Activated B cell treated with CpG ODN at 0.5 μM for 24 hours (primary cell): ENCODE measurements around the gene SPRY4. TPM values are rescaled to one million over a fixed set of nuclear protein-coding genes. Genes with fewer than 3 reads are reported as not detected.

Experiments used
- ATAC-seq: fragments of 200-7000 bp; cut with Tn5 transposase; one replicate; pipeline ENCODE4 v1.10.0; 2021; ENCODE audit warnings: low read depth, mild to moderate bottlenecking, moderate library complexity
- CTCF ChIA-PET: fragments of 350-600 bp; sonication (Branson Sonifier 250); formaldehyde crosslinking; loops from one replicate; lab custom pipeline; 2021; ENCODE audit warnings: antibody characterized with exemption; lab: Charles Lee
- POLR2A ChIA-PET: fragments of 350-600 bp; sonication (Branson Sonifier 250); formaldehyde crosslinking; loops from one replicate; lab custom pipeline; 2021; ENCODE audit warnings: antibody characterized with exemption; lab: Charles Lee
- DNase-seq: peaks from one replicate; pipeline ENCODE4 v3.0.0; 2022
- H3K27ac Mint-ChIP-seq: one replicate; pipeline ENCODE4 v1.8.0; 2020; ENCODE audit warnings: mixed read lengths
- H3K27me3 Mint-ChIP-seq: one replicate; pipeline ENCODE4 v1.8.0; 2021; ENCODE audit warnings: mixed read lengths
- H3K36me3 Mint-ChIP-seq: one replicate; pipeline ENCODE4 v1.8.0; 2021; ENCODE audit warnings: low read depth, mixed read lengths
- H3K4me1 Mint-ChIP-seq: one replicate; pipeline ENCODE4 v1.8.0; 2021; ENCODE audit warnings: mixed read lengths
- H3K4me3 Mint-ChIP-seq: one replicate; pipeline ENCODE4 v1.8.0; 2020; ENCODE audit warnings: mild to moderate bottlenecking, mixed read lengths
- H3K9me3 Mint-ChIP-seq: one replicate; pipeline ENCODE4 v1.8.0; 2020; ENCODE audit warnings: mixed read lengths
- intact Hi-C: fragments of 100-400 bp; cut with micrococcal nuclease; formaldehyde crosslinking; loops from one replicate; pipeline ENCODE4 v1.15.1; 2024
- total RNA-seq: library from RNA; stranded (reverse); gene quantifications from 2 replicates; pipeline ENCODE4 v1.2.3, GENCODE V29; 2022
- TF ChIP-seq, protein P1 (sequence below): fragments of 200-600 bp; IDR thresholded peaks from one replicate; pipeline ENCODE4 v1.8.0; 2022; ENCODE audit warnings: antibody characterized with exemption, mild to moderate bottlenecking

SPRY4 gene
- total RNA-seq, 1 donor from 2014 or later: not detected

DNA sequence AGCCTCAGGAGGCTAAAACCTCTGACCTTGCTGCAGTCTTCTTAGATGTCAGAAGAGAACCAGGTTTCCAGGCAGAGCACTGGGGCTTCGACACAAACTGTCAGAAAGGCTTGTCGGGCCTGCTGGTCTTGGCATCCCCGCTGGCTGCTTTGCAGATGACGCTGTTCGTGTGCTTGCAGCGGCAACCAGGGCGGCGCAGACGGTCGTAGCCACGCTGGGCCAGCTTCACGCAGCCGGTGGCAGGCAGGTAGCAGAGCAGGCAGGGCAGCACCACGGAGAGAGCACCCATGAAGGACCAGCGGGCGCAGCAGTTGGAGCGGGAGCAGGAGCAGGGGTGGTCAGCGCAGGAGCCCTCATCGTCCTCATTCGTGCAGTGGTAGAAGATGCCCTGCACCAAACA, 10.7 kb downstream of the SPRY4 start:
- H3K27me3 Mint-ChIP-seq: peaks cover 17% of the 10 kb centered on the region

DNA sequence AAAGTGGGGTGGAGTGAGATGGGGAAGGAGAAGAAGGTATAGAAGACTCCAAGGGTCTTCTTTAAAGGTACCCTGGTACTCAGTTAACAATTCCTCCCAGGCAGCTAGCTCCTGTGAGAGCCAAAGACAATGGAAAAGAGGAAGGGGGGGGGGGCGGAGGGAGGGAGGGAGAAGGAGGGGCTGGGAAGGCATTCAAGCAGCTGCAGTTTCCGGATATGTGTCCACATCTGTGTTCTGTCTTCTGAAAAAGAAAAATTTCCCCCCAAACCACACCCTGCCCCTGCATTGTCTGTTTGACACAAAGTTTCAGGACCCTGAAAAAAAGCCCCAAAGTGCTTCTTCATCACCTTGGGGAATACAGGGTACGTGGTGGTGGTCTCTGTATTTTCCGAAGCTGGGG, 11.1 kb downstream of the SPRY4 start:
- DNase-seq: no peak
- intact Hi-C loops: no loop called here
- Mint-ChIP-seq H3K4me3 (no peak overlapping the region), H3K4me1 (peaks cover 28% of the 10 kb centered on the region), H3K27ac (no peak overlapping the region), H3K36me3 (no peaks in the 10 kb centered on the region), H3K9me3 (no peaks in the 10 kb centered on the region), H3K27me3 (peaks cover 13% of the 10 kb centered on the region)
- no peak for ATAC-seq
- ChIA-PET POLR2A (no interaction called here), CTCF (no interaction called here)
- TF ChIP-seq, protein P1, sequence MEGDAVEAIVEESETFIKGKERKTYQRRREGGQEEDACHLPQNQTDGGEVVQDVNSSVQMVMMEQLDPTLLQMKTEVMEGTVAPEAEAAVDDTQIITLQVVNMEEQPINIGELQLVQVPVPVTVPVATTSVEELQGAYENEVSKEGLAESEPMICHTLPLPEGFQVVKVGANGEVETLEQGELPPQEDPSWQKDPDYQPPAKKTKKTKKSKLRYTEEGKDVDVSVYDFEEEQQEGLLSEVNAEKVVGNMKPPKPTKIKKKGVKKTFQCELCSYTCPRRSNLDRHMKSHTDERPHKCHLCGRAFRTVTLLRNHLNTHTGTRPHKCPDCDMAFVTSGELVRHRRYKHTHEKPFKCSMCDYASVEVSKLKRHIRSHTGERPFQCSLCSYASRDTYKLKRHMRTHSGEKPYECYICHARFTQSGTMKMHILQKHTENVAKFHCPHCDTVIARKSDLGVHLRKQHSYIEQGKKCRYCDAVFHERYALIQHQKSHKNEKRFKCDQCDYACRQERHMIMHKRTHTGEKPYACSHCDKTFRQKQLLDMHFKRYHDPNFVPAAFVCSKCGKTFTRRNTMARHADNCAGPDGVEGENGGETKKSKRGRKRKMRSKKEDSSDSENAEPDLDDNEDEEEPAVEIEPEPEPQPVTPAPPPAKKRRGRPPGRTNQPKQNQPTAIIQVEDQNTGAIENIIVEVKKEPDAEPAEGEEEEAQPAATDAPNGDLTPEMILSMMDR: no peak

More for the DNA sequence above, 10.7 kb downstream of the SPRY4 start:
- ATAC-seq (no peak), DNase-seq (no peak)
- ChIA-PET POLR2A (no interaction called here), CTCF (no interaction called here)
- H3K27ac Mint-ChIP-seq: no peak overlapping the region
- TF ChIP-seq, protein P1: no peak
- intact Hi-C loops: no loop called here
- H3K36me3 Mint-ChIP-seq: no peaks in the 10 kb centered on the region
- H3K4me3 Mint-ChIP-seq: no peak overlapping the region
- peaks cover 28% of the 10 kb centered on the region for H3K4me1 Mint-ChIP-seq
- no peaks in the 10 kb centered on the region for H3K9me3 Mint-ChIP-seq

DNA sequence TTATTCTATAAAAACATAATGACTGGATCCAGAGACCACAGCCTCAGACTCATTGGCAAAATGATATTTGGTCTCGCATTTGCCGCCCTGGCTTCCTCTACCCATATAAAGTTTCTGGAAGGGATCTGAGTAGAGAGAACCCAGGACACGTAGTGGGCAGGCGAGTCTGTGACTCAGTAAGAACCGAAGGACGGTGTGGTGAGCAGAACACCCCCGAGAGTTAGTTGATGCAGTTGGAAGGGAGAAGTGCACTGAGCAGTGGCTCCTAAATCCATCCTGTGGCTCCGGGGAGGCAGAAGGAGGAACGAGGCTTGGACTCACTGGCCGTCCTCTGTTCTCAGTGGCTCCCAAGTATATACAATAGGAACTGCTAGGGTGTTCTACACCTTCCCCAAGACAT, 11.5 kb downstream of the SPRY4 start:
- POLR2A ChIA-PET: no interaction called here
- no peak for ATAC-seq

DNA sequence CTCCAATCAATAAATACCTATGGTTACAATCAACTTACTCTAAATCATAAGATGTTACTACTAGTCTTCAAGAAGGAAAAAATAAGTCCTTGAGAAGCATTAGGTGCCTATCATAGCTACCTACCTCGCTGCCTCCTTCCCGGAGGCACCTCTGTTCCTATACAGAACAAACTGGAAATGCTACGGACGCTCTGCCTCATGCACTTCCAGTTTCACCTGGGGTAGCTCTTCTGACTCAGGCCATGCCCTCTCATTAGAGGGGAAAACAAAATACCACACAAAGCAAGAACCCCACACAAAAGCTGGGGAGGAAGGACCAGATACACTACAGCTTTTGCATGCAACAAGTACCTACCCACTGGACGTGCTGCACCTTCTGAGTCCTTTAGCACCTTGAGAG, 12.4 kb downstream of the SPRY4 start:
- ATAC-seq (no peak), DNase-seq (no peak)
- Mint-ChIP-seq H3K4me1 (peaks cover 28% of the 10 kb centered on the region), H3K4me3 (no peak overlapping the region), H3K9me3 (no peaks in the 10 kb centered on the region), H3K27ac (no peak overlapping the region), H3K27me3 (peaks cover 11% of the 10 kb centered on the region), H3K36me3 (no peaks in the 10 kb centered on the region)
- intact Hi-C loops: no loop called here
- POLR2A ChIA-PET: no interaction called here
- CTCF ChIA-PET: no interaction called here
- TF ChIP-seq, protein P1: no peak

More for the DNA sequence above, 11.5 kb downstream of the SPRY4 start:
- no peak for DNase-seq
- peaks cover 28% of the 10 kb centered on the region for H3K4me1 Mint-ChIP-seq
- no peaks in the 10 kb centered on the region for H3K9me3 Mint-ChIP-seq
- H3K36me3 Mint-ChIP-seq: no peaks in the 10 kb centered on the region
- TF ChIP-seq, protein P1: no peak
- no peak overlapping the region for H3K27ac Mint-ChIP-seq
- H3K4me3 Mint-ChIP-seq: no peak overlapping the region
- intact Hi-C loops: no loop called here
- CTCF ChIA-PET: no interaction called here
- H3K27me3 Mint-ChIP-seq: peaks cover 13% of the 10 kb centered on the region

DNA sequence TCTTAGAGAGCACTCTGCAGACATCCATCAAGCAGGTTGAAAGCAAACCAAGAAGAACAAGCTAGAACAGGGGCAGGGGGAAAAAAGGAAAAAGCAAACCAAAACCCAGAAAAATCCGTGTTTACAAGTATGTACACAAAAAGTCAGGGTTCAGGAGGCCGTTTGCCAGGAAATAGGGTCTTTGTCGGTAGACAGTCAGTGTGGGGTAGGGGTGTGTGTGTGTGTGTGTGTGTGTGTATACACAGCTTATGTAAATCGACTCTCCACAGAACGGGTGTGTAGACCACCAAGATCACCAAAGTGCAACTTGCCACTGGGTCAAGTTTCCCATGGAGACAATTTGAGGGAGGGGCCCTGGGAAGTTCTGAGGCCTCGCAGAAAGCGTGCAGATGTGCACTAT, 13.1 kb downstream of the SPRY4 start:
- Mint-ChIP-seq H3K27ac (no peak overlapping the region), H3K4me1 (peaks cover 25% of the 10 kb centered on the region), H3K36me3 (no peaks in the 10 kb centered on the region), H3K9me3 (no peaks in the 10 kb centered on the region), H3K4me3 (no peak overlapping the region), H3K27me3 (peaks cover 10% of the 10 kb centered on the region)
- TF ChIP-seq, protein P1: no peak
- CTCF ChIA-PET: no interaction called here
- intact Hi-C loops: no loop called here
- ATAC-seq (no peak), DNase-seq (no peak)
- POLR2A ChIA-PET: no interaction called here
